ENCODE data around the gene ARHGAP6. TPM values are rescaled to one million over a fixed set of nuclear protein-coding genes. Genes with fewer than 3 reads are reported as not detected.

ARHGAP6 gene
- total and polyA plus RNA-seq, 9 of the 15 experiments (the other 6 are each of a cell fraction or from before 2014, with no cell fraction given): 12.5 to 63.6 (median 41.8) TPM

DNA sequence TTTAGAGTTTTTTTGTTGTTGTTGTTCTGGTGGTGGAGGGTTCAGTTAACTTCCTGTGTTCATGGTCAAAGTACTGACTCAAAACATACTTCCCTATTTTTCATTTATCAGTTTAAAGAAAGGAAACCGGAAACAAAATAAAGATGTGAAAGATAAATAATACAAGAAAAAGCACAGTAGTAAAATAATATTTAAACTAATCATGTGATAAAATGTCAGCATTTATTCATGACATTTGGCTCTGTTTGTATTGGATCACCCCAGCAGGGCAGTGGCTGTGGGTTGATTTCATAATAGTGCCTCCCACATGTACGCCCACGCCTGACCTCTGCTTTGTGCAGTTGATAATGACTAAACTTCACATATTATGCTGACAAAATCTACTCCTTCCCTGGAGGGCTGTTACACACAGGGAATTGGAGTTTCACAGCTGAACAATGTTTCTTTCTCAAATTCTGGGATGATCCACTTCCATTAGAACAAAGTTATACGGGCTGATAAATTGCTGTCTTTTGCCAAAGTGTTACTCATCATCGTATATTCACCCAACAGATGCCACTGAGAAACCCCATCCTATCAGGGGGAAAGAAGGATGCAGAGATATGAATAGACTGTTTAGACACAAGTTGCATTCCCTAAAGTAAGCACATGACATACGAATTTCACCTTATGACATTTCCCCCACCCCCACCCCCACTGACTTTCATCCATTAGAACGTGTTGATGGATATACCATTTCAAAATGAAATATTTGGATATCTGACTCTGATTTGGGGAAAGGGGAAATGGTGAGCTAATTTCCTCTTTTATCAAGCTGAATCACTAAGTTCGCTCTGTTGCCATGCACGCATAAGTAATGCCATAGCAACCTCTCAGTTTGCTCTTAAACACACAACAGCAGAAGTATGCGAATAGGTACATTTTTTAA is 324.2 kb downstream of the ARHGAP6 start (continued):
- TF ChIP-seq, protein P1, sequence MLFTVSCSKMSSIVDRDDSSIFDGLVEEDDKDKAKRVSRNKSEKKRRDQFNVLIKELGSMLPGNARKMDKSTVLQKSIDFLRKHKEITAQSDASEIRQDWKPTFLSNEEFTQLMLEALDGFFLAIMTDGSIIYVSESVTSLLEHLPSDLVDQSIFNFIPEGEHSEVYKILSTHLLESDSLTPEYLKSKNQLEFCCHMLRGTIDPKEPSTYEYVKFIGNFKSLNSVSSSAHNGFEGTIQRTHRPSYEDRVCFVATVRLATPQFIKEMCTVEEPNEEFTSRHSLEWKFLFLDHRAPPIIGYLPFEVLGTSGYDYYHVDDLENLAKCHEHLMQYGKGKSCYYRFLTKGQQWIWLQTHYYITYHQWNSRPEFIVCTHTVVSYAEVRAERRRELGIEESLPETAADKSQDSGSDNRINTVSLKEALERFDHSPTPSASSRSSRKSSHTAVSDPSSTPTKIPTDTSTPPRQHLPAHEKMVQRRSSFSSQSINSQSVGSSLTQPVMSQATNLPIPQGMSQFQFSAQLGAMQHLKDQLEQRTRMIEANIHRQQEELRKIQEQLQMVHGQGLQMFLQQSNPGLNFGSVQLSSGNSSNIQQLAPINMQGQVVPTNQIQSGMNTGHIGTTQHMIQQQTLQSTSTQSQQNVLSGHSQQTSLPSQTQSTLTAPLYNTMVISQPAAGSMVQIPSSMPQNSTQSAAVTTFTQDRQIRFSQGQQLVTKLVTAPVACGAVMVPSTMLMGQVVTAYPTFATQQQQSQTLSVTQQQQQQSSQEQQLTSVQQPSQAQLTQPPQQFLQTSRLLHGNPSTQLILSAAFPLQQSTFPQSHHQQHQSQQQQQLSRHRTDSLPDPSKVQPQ (CRISPR knock-in tag; IDR thresholded peaks at IDR 0.05; ENCODE audit: borderline replicate concordance): no peak
- no peak for TF ChIP-seq PHTF2 (CRISPR knock-in tag; IDR thresholded peaks at IDR 0.05)
- TF ChIP-seq ELF2 (CRISPR knock-in tag; IDR thresholded peaks at IDR 0.05): no peak
- TF ChIP-seq HMG20B (CRISPR knock-in tag; IDR thresholded peaks at IDR 0.05): no peak
- TF ChIP-seq, protein P2, sequence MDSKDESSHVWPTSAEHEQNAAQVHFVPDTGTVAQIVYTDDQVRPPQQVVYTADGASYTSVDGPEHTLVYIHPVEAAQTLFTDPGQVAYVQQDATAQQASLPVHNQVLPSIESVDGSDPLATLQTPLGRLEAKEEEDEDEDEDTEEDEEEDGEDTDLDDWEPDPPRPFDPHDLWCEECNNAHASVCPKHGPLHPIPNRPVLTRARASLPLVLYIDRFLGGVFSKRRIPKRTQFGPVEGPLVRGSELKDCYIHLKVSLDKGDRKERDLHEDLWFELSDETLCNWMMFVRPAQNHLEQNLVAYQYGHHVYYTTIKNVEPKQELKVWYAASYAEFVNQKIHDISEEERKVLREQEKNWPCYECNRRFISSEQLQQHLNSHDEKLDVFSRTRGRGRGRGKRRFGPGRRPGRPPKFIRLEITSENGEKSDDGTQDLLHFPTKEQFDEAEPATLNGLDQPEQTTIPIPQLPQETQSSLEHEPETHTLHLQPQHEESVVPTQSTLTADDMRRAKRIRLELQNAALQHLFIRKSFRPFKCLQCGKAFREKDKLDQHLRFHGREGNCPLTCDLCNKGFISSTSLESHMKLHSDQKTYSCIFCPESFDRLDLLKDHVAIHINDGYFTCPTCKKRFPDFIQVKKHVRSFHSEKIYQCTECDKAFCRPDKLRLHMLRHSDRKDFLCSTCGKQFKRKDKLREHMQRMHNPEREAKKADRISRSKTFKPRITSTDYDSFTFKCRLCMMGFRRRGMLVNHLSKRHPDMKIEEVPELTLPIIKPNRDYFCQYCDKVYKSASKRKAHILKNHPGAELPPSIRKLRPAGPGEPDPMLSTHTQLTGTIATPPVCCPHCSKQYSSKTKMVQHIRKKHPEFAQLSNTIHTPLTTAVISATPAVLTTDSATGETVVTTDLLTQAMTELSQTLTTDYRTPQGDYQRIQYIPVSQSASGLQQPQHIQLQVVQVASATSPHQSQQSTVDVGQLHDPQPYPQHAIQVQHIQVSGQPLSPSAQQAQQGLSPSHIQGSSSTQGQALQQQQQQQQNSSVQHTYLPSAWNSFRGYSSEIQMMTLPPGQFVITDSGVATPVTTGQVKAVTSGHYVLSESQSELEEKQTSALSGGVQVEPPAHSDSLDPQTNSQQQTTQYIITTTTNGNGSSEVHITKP (IDR thresholded peaks at IDR 0.05; ENCODE audit: partially characterized antibody): peak; percentile 61
- peak; percentile 7 to 43; a peak in 2 of 4 replicates for TF ChIP-seq RCOR1 (IDR thresholded peaks at IDR 0.05; ENCODE audit: borderline replicate concordance in 1 of 2, low read depth in 2 of 2, low read length in 2 of 2)
- TF ChIP-seq, protein P3, sequence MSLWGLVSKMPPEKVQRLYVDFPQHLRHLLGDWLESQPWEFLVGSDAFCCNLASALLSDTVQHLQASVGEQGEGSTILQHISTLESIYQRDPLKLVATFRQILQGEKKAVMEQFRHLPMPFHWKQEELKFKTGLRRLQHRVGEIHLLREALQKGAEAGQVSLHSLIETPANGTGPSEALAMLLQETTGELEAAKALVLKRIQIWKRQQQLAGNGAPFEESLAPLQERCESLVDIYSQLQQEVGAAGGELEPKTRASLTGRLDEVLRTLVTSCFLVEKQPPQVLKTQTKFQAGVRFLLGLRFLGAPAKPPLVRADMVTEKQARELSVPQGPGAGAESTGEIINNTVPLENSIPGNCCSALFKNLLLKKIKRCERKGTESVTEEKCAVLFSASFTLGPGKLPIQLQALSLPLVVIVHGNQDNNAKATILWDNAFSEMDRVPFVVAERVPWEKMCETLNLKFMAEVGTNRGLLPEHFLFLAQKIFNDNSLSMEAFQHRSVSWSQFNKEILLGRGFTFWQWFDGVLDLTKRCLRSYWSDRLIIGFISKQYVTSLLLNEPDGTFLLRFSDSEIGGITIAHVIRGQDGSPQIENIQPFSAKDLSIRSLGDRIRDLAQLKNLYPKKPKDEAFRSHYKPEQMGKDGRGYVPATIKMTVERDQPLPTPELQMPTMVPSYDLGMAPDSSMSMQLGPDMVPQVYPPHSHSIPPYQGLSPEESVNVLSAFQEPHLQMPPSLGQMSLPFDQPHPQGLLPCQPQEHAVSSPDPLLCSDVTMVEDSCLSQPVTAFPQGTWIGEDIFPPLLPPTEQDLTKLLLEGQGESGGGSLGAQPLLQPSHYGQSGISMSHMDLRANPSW (CRISPR knock-in tag; IDR thresholded peaks at IDR 0.05): no peak
- TF ChIP-seq, protein P4, sequence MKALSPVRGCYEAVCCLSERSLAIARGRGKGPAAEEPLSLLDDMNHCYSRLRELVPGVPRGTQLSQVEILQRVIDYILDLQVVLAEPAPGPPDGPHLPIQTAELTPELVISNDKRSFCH (CRISPR knock-in tag; IDR thresholded peaks at IDR 0.05): no peak
- TF ChIP-seq, protein P4 (tag; IDR thresholded peaks at IDR 0.05): peak; percentile 89; the same call in 1 of the 2 replicates
- TF ChIP-seq MED1 (CRISPR knock-in tag; IDR thresholded peaks at IDR 0.05; ENCODE audit: borderline replicate concordance): no peak
- TF ChIP-seq BRD4 (IDR thresholded peaks at IDR 0.05): peak; percentile 92
- no peak for TF ChIP-seq NFATC3 (IDR thresholded peaks at IDR 0.05)
- no peak for TF ChIP-seq CBX8 (IDR thresholded peaks at IDR 0.05; ENCODE audit: borderline replicate concordance, extremely low read depth, low read depth, low read length, poor library complexity, severe bottlenecking)
- 0 out of 2 replicates have a peak, but pooled peaks have one; percentile 28 for TF ChIP-seq HNRNPUL1 (IDR thresholded peaks at IDR 0.05; ENCODE audit: low read length)
